C4-2B (cell line): ENCODE measurements around the gene BCL10.
A peak's percentile ranks its signal among the peaks of the same experiment; 100 is the strongest.

Source experiments
- H3K27ac ChIP-seq: fragments of 450-650 bp; 2 replicates; pipeline ENCODE4 v1.5.1; 2017
- CTCF ChIP-seq: fragments of 450-650 bp; conservative IDR thresholded peaks from 2 replicates; pipeline ENCODE4 v1.5.1; 2017; ENCODE audit warnings: mild to moderate bottlenecking
- ZFX ChIP-seq: fragments of 450-650 bp; IDR thresholded peaks from 2 replicates; pipeline ENCODE4 v1.6.1; 2017

Gene BCL10

GRCh38 chr1:85319491-85319890 lies 43.1 kb upstream of the BCL10 start:
- TF ChIP-seq CTCF, result no peak
- TF ChIP-seq ZFX, result no peak
- no peak overlapping the region for H3K27ac ChIP-seq

- H3K27ac ChIP-seq, result no peak overlapping the region
- TF ChIP-seq CTCF, result no peak
- no peak for TF ChIP-seq ZFX
Observed at GRCh38 chr1:85318217-85318616, 41.8 kb upstream of the BCL10 start.

- TF ChIP-seq CTCF, result no peak
- no peak for TF ChIP-seq ZFX
- H3K27ac ChIP-seq, result no peak overlapping the region
Observed at GRCh38 chr1:85317560-85317959, 41.1 kb upstream of the BCL10 start.

DNA sequence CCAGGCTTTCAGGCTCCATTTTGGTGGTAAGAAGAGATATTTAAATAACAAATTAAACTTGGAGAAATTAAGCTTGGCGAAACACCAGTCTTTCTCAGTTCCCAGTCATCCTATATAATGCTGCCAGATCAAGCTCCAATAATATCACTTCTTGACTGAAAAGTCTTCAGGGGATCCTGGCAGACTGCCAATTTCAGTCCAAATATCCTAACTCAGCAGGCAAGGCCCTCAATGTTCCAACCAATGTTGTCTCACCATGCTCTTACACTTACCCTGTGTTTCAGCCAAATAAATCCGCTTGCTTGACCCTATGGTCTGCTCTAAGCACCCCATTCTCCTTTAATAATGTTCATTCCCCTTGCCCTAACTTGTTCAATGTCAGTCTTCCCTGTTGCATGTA lies 39.9 kb upstream of the BCL10 start:
- TF ChIP-seq CTCF, result no peak
- no peak for TF ChIP-seq ZFX
- H3K27ac ChIP-seq, result no peak overlapping the region; the same call in 1 of the 2 replicates

GRCh38 chr1:85315789-85316188 lies 39.4 kb upstream of the BCL10 start:
- H3K27ac ChIP-seq, result no peak overlapping the region
- TF ChIP-seq CTCF (no peak), ZFX (no peak)

GRCh38 chr1:85314726-85315125 lies 38.3 kb upstream of the BCL10 start:
- no peak for TF ChIP-seq ZFX
- peak overlapping the region; percentile 75 for H3K27ac ChIP-seq

- H3K27ac ChIP-seq, result peak overlapping the region; percentile 75
- TF ChIP-seq ZFX, result no peak
- no peak for TF ChIP-seq CTCF
Observed at GRCh38 chr1:85313888-85314696, 37.7 kb upstream of the BCL10 start.

DNA sequence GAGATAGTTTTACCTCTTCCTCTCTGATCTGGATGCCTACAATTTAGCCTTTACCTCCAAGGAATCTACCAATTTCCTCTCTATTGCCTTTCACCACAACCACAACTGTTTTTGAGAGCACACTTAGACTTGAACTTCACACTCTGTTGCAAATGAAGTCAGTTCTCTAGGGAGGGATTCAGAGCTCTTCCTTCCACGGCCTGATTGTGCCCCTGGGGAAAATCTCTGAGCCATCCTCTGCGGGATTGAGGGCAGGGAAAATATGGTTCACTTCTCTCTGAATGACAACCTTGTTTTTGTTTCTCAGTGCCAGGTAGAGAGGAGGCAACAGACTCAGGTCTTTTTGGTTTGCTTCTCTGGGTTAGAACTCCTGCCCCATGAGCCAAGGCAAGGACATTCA lies 35.4 kb upstream of the BCL10 start:
- H3K27ac ChIP-seq, result peak overlapping the region; percentile 26
- TF ChIP-seq CTCF, result no peak
- TF ChIP-seq ZFX, result no peak
